Activated naive CD4-positive, alpha-beta T cell treated with anti-CD3 and anti-CD28 coated beads, Interleukin-2, amount 50 U/mL, for 16 hours (primary cell): ENCODE measurements around the gene SMARCC1.

Experiments
- DNase-seq: peaks from one replicate; pipeline ENCODE4 v3.0.0-alpha.2; 2020

SMARCC1 gene

GRCh38 chr3:47628426-47628825 lies 153.3 kb downstream of the SMARCC1 start:
- DNase-seq = no peak

- no peak for DNase-seq
Observed at GRCh38 chr3:47622671-47623461, 158.8 kb downstream of the SMARCC1 start.

DNA sequence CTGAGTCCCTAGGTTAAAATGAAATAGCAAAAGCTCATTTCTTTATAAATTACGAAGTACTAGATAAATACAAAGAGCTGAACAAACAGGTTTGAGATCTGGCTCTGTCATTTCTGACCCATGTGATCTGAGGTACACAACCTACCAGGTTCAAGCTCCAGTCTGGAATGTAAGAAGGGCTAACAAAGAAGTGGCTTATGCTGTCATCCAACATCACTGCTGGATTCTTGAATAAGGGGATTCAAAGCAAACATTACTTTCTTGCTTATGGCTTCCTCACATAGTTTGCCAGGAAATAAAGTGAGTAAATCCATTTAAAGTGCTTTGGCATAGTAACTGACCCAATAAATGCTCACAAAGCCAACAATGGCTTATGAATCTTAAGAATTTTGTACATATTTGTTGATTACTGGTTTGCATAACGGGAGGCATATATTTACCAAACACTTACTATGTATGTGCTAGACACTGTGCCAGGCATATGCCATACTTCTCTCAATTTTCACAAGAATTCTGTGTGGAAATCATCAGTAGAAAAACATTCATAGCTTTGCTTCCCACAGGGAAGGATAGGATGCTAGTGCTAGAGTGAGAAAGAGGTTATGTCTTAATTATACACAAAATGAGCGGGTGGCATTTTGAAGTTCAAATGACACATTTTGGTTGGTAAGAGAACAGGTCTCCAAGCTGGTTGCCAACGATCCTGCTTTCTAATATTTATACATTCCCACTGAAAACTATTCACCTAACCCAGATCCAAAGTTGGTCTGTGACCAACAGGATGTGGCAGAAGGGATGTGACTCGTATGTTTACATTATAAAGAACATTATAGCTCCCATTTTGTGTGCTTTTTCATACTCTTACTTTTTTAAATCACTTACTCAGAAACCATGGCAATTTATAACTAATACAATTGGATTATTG lies 164.3 kb downstream of the SMARCC1 start:
- DNase-seq = no peak

DNA sequence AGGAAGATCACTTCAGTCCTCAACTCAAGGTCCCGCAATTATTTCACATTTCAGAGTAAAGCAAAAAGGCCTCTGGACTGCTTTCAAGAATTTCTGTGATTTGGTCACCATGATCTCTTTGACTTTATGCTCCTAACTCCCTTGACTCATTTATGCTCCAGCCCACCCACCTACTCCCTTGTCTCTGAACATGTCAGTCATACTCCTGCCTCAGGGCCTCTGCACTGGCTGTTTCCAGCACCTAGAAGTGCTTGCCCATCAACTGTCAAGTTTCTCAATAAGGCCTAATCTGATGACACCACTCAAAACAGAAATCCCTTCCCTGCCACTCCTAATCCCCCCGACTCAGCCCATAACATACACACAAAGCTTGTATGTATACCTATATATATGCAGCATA lies 166.9 kb downstream of the SMARCC1 start:
- DNase-seq = no peak

- no peak for DNase-seq
Observed at GRCh38 chr3:47613722-47614121, 168.0 kb downstream of the SMARCC1 start.

DNA sequence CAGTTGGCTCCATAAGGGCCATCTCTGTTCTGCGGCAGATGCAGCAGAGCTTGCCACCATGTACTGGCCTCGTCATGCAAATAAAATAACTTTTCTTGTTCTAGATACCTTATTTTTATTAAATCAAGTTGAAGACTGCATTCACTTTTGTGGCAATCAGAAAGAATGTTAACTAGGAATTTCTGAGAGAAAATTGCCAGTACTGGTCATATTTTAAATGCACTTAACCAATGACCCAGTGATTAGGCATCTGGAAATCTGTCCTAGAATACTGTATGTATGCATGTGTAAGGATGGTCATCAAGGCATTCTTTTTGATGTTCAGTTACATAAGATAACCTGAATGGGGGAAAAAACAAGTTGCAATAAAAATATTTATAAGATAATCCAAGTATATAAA lies 168.8 kb downstream of the SMARCC1 start:
- DNase-seq = no peak

GRCh38 chr3:47612178-47612577 lies 169.5 kb downstream of the SMARCC1 start:
- DNase-seq = no peak

DNA sequence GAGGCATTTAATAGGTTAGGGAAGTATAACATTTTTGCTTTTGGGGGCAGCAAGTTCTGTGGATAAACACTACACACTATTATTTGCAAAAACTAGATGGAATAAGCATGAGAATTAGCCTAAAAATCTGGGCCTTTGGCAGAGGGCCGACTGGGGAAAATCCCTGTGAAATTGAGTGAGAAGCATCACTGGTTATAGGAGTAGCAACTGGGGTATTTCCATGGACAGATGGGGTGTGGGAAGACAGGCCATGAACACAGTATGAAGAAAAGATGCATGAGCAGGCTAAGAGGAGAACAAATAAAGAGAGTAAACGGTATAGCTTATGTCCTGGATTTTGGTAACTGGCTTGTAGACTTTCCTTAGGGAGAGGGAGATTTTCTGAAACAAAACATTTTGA lies 170.1 kb downstream of the SMARCC1 start:
- no peak for DNase-seq

DNA sequence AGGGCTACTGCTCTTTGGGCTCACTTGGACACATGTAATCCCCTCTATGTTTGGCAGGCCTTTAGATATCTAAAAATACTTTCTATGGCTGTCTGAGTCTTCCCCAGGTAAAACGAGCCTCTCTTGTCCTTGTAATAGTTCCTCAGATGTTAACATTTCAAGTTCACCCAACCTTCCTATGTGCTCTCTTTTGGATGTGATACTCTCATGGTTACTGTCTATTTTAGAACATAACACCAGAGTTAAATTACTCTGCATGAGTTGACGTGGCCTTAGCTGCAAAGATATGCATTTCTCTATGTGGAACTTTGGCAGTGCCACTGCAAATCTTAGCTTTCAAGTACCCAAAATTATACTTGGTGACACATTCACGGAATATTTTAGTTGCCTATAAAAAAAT lies 171.1 kb downstream of the SMARCC1 start:
- no peak for DNase-seq

DNA sequence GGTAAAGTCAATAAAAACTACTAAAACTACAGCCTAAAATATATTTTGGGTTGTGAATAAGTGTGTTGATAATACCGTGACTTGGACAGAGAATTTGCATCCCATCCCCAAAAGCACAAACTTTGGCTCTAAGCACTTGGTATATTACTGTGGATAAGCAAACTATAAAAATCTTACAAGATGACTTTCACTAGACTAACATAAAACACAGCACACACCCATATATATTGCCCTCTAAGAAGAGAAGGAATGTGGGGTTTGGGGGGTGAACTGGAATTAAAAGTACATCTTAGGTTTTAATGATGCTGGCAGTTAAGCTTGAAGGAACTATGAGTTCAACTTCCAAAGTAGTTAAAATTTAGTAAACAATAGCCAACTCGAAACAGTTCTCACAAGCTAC lies 174.4 kb downstream of the SMARCC1 start:
- DNase-seq = no peak

- no peak for DNase-seq
Observed at GRCh38 chr3:47606165-47606564, 175.5 kb downstream of the SMARCC1 start.

GRCh38 chr3:47605652-47606051 lies 176.0 kb downstream of the SMARCC1 start:
- no peak for DNase-seq

DNA sequence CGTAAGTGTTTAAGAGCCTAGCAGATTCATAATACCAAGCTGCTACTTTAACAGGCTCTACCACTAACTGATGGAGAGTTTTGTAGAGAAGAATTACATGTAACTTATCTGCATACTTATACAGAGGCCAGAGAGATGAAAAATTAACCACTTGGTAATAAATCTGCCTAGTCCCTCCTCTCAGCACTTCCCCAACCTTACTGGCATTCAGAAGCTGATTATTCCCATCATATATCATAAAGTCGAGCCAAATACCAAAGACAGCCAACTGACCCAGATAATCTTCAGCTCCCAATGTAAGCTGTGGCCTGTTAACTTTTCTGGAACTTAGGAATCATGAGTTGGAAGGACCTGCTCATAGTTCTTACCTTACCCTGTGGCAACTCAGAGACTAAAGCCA lies 177.5 kb downstream of the SMARCC1 start:
- DNase-seq = no peak

GRCh38 chr3:47603332-47603731 lies 178.4 kb downstream of the SMARCC1 start:
- DNase-seq = no peak

DNA sequence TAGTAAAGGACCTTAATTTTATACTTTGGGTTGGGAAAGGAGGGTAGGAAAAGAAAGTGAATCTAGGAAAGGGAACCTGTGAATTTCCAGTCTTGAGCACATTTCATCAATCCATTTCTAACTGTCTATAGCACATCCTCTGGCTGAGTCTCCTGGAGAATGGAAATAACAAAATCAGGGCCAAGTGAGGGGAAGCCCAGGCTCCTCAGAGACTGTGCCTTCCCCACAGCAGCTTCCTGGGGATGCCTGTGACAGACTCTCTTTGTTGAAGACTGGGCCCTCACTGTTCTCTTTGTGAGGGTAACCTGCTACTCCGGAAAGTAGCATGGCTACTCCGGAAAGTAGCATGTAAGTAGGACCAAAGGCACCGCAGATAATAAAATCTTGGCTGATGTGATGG lies 180.4 kb downstream of the SMARCC1 start:
- no peak for DNase-seq

DNA sequence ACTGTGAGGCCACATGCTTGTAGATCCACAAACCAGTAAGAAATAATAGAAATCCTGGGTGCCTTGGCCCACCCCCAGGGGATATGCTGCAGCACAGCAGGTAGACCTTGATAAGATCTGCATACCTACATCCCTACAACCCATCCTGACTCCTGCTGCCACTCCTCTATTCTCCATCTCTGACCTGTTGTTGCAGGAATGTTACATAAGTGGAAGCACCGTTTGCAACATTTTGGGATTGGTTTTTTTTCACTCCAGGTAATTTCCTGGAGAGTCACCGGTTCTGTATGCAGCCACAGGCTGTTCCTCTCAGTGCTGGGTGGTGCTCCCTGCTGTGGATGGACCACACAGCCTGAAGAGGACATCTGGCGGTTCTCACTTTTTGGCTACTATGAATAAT lies 186.9 kb downstream of the SMARCC1 start:
- DNase-seq = no peak

GRCh38 chr3:47592066-47592795 lies 189.5 kb downstream of the SMARCC1 start:
- no peak for DNase-seq

DNA sequence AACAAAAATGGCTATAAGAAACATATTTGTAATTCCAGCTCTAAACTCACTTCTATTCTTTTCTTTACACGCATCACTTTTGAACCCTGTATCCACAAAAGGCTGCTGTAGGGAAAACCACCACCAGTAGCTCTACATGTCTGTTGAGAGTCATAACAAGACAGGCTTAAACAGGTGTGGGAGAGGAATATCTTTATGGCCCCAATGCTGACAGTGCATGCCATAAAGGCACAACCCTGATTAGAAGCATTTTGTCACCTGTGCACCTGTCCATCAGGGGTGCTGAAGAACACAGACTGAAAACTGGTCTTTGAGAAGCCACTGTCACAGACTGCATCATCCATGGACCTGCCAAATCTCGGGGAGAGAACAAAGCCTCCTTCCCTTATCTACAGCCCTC lies 191.5 kb downstream of the SMARCC1 start:
- no peak for DNase-seq

DNA sequence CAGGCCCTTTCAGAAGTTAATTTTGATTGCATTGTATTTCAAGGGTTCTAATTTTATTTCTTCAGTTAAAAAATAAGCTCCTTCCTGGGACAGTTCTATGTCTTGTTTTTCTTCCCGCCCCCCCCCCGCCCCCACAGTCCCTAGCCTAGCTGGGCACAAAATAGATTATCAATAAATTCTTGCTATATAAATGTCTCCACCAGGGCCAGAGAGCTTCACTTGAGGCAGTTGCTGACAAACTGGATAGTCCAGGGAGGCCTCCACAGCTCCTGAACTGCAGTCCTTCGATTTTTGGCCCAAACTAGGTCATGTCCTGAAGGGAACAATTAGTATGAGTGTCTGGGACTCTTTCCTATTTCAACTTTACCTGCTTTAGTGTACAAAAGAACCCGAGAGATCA lies 193.1 kb downstream of the SMARCC1 start:
- no peak for DNase-seq

DNA sequence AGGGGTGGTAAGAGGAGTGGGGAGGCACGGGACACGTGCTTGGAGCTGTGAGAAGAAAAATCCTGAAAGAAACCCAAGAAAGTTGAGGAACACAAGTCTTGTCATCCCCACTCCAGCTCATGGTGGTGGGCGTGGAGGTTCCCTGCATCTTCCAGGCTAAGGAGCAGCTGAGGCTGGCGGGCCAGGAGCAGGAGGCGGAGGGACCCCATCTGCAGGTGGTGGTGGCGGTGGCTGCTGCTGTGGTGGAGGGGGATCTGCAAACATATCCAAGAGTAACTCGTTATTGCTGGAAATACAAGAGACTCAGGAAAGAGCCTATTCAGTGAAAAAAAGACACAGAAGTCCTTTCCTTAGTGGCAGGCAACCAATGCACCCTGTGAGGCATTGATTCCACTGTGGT lies 193.6 kb downstream of the SMARCC1 start:
- DNase-seq = no peak

GRCh38 chr3:47586746-47587145 lies 194.9 kb downstream of the SMARCC1 start:
- DNase-seq = no peak

GRCh38 chr3:47583320-47584075 lies 198.2 kb downstream of the SMARCC1 start:
- no peak for DNase-seq

- DNase-seq = no peak
Observed at GRCh38 chr3:47581835-47582234, 199.9 kb downstream of the SMARCC1 start.
